Measurements from ENCODE around the gene TMEM253. TPM values are rescaled to one million over a fixed set of nuclear protein-coding genes. Genes with fewer than 3 reads are reported as not detected.

Gene TMEM253
- total and polyA plus RNA-seq, 9 of the 15 experiments (the other 6 are each of a cell fraction or from before 2014, with no cell fraction given) = 0.11 to 0.61 (median 0.26) TPM; not detected in 3

DNA sequence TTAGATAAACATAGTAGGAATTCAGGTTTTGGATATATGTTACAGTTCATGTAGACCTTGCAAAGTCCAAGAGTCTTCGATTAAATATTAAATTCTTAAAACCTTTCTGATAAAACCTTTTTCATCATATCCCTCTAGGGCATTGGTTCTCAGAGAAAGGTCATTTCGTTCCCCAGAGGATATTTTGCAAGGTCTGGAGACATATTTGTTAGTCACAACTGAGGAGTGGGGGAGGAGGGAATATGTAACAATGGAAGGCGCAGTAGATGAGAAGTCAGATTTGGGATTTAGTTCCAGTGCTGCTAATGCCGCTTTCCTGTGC lies 5.3 kb downstream of the TMEM253 start:
- FAIRE-seq (no peak), DNase-seq (ENCODE audit: extremely low read depth in 1 of 4, low spot score in 3 of 4) (peak in 1 of 4 experiments; percentile 19), ATAC-seq (no peak)
- intact Hi-C loops (cut with micrococcal nuclease) (loop anchor here (2.0 kb wide), 1 partner anchor 29 kb away; no protein-coding TSS in a partner anchor), in situ Hi-C loops (cut with MboI) (no loop called here)
- Histone ChIP-seq H3K9ac (ENCODE audit: insufficient read depth in 1 of 2, low read depth in 2 of 2, low read length in 2 of 2) (peak overlapping the region in 1 of 2 experiments; percentile 29; a peak in 1 of 4 replicates), H3K4me3 (no peak overlapping the region), H4K20me1 (replicated peaks; ENCODE audit: control insufficient read depth, insufficient read depth, low read length) (no peaks in the 10 kb centered on the region), H3K4me1 (replicated peaks in 1 of 2; ENCODE audit: control insufficient read depth in 2 of 2, insufficient read depth in 2 of 2, low read length in 2 of 2) (peaks cover 44 to 55% of the 10 kb centered on the region in 2 experiments), H3K9me3 (replicated peaks; ENCODE audit: control insufficient read depth, insufficient read depth, low read depth, low read length) (no peaks in the 10 kb centered on the region), H3K4me2 (ENCODE audit: insufficient read depth, low read length) (peak overlapping the region; percentile 49; the same call in 1 of the 2 replicates), H3K27ac (ENCODE audit: extremely low read depth, low read depth, low read length) (peak overlapping the region; percentile 72; the same call in 2 of the 3 replicates), H2AFZ (ENCODE audit: low read depth, low read length) (peak overlapping the region; percentile 95), H3K79me2 (ENCODE audit: control insufficient read depth, insufficient read depth, low read length) (0 out of 3 replicates have a peak, but pooled peaks cover 6% of the 10 kb centered on the region), H3K9me1 (ENCODE audit: control insufficient read depth, insufficient read depth, low read length) (no peaks in the 10 kb centered on the region), H3K27me3 (ENCODE audit: control insufficient read depth in 2 of 2, insufficient read depth in 2 of 2, low read length in 2 of 2) (no peaks in the 10 kb centered on the region), H3K36me3 (ENCODE audit: control insufficient read depth, insufficient read depth, low read length) (no peaks in the 10 kb centered on the region)
- ChIA-PET CTCF (ENCODE audit: low intra/inter-chr PET ratio) (interaction anchor here (1.4 to 5.3 kb wide), 3 partner anchors 13 to 247 kb away, joined by 4 to 54 read pairs (median 6); partner anchors contain the start of gene ARHGEF40), POLR2A (no interaction called here)
- 47% methylated on average over 3 of the region's 4 CpGs for WGBS (ENCODE audit: insufficient coverage, low coverage, missing lambda C conversion rate)
- no peak for TF ChIP-seq HCFC1 (IDR thresholded peaks at IDR 0.05; ENCODE audit: low read depth, low read length)
- TF ChIP-seq, protein P1, sequence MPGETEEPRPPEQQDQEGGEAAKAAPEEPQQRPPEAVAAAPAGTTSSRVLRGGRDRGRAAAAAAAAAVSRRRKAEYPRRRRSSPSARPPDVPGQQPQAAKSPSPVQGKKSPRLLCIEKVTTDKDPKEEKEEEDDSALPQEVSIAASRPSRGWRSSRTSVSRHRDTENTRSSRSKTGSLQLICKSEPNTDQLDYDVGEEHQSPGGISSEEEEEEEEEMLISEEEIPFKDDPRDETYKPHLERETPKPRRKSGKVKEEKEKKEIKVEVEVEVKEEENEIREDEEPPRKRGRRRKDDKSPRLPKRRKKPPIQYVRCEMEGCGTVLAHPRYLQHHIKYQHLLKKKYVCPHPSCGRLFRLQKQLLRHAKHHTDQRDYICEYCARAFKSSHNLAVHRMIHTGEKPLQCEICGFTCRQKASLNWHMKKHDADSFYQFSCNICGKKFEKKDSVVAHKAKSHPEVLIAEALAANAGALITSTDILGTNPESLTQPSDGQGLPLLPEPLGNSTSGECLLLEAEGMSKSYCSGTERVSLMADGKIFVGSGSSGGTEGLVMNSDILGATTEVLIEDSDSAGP (CRISPR knock-in tag; IDR thresholded peaks at IDR 0.05) = no peak
- TF ChIP-seq RHOXF2B (CRISPR knock-in tag; conservative IDR thresholded peaks at IDR 0.05) = no peak
- TF ChIP-seq, protein P2, sequence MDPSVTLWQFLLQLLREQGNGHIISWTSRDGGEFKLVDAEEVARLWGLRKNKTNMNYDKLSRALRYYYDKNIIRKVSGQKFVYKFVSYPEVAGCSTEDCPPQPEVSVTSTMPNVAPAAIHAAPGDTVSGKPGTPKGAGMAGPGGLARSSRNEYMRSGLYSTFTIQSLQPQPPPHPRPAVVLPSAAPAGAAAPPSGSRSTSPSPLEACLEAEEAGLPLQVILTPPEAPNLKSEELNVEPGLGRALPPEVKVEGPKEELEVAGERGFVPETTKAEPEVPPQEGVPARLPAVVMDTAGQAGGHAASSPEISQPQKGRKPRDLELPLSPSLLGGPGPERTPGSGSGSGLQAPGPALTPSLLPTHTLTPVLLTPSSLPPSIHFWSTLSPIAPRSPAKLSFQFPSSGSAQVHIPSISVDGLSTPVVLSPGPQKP (CRISPR knock-in tag; IDR thresholded peaks at IDR 0.05) = no peak
- TF ChIP-seq, protein P3, sequence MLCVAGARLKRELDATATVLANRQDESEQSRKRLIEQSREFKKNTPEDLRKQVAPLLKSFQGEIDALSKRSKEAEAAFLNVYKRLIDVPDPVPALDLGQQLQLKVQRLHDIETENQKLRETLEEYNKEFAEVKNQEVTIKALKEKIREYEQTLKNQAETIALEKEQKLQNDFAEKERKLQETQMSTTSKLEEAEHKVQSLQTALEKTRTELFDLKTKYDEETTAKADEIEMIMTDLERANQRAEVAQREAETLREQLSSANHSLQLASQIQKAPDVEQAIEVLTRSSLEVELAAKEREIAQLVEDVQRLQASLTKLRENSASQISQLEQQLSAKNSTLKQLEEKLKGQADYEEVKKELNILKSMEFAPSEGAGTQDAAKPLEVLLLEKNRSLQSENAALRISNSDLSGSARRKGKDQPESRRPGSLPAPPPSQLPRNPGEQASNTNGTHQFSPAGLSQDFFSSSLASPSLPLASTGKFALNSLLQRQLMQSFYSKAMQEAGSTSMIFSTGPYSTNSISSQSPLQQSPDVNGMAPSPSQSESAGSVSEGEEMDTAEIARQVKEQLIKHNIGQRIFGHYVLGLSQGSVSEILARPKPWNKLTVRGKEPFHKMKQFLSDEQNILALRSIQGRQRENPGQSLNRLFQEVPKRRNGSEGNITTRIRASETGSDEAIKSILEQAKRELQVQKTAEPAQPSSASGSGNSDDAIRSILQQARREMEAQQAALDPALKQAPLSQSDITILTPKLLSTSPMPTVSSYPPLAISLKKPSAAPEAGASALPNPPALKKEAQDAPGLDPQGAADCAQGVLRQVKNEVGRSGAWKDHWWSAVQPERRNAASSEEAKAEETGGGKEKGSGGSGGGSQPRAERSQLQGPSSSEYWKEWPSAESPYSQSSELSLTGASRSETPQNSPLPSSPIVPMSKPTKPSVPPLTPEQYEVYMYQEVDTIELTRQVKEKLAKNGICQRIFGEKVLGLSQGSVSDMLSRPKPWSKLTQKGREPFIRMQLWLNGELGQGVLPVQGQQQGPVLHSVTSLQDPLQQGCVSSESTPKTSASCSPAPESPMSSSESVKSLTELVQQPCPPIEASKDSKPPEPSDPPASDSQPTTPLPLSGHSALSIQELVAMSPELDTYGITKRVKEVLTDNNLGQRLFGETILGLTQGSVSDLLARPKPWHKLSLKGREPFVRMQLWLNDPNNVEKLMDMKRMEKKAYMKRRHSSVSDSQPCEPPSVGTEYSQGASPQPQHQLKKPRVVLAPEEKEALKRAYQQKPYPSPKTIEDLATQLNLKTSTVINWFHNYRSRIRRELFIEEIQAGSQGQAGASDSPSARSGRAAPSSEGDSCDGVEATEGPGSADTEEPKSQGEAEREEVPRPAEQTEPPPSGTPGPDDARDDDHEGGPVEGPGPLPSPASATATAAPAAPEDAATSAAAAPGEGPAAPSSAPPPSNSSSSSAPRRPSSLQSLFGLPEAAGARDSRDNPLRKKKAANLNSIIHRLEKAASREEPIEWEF (CRISPR knock-in tag; IDR thresholded peaks at IDR 0.05) = no peak
- no peak for TF ChIP-seq PCBP1 (IDR thresholded peaks at IDR 0.05; ENCODE audit: low read depth, low read length, poor library complexity, severe bottlenecking)
- no peak for TF ChIP-seq STAT5B (CRISPR knock-in tag; IDR thresholded peaks at IDR 0.05)
- TF ChIP-seq MAFG (tag; conservative IDR thresholded peaks at IDR 0.05) = no peak
- no peak for TF ChIP-seq POLR2AphosphoS5 (IDR thresholded peaks at IDR 0.05; ENCODE audit: control insufficient read depth, insufficient read depth, low read depth, low read length)
- BruUV-seq (replicated peaks) = no TSS peak

All from K562 (cell line).